Kidney (tissue), 14 donors: ENCODE measurements around the gene PACS2. TPM values are rescaled to one million over a fixed set of nuclear protein-coding genes. Genes with fewer than 3 reads are reported as not detected.

ENCODE experiments used
- DNase-seq, 5 donors: peaks; one replicate each; pipeline ENCODE4 v3.0.0-alpha.2; 2013 to 2020
- FAIRE-seq: peaks from 2 replicates; lab custom pipeline; 2012; peaks lifted over from hg19 to GRCh38; lab: Jason Lieb, UNC
- H3K27ac ChIP-seq, 2 donors: one replicate each; pipeline ENCODE4 v1.7.0; 2013; ENCODE audit warnings: low read depth in 2 of 2, low read length in 2 of 2, inconsistent platforms in 1 of 2
- H3K27me3 ChIP-seq: one replicate; pipeline ENCODE4 v1.7.1; 2013; ENCODE audit warnings: low read length, inconsistent platforms; ENCODE audit not compliant: control insufficient read depth, insufficient read depth
- H3K36me3 ChIP-seq, 3 donors: one replicate each; pipeline versions ENCODE4 v1.7.0 to v1.7.1; 2013; ENCODE audit warnings: low read length in 3 of 3, control low read depth in 1 of 3, inconsistent platforms in 1 of 3; ENCODE audit not compliant: insufficient read depth in 3 of 3, control insufficient read depth in 2 of 3
- H3K4me1 ChIP-seq, 3 donors: one replicate each; pipeline versions ENCODE4 v1.7.0 to v1.7.1; 2013; ENCODE audit warnings: low read length in 3 of 3, inconsistent platforms in 1 of 3, low read depth in 1 of 3; ENCODE audit not compliant: control insufficient read depth in 2 of 3, insufficient read depth in 2 of 3
- H3K4me3 ChIP-seq, 3 donors: one replicate each; pipeline versions ENCODE4 v1.7.0 to v1.8.1; 2013; ENCODE audit warnings: low read length in 3 of 3, control low read depth in 1 of 3, inconsistent platforms in 1 of 3
- H3K9ac ChIP-seq, 3 donors: one replicate each; pipeline versions ENCODE4 v1.7.0 to v1.7.1; 2013; ENCODE audit warnings: low read length in 3 of 3, control low read depth in 1 of 3, inconsistent platforms in 1 of 3
- H3K9me3 ChIP-seq, 3 donors: one replicate each; pipeline versions ENCODE4 v1.7.0 to v1.7.1; 2013; ENCODE audit warnings: low read length in 3 of 3, control low read depth in 1 of 3, inconsistent platforms in 1 of 3; ENCODE audit not compliant: control insufficient read depth in 2 of 3, insufficient read depth in 1 of 3
- CTCF ChIP-seq: IDR thresholded peaks from 3 replicates; pipeline ENCODE4 v1.5.1; 2012; ENCODE audit warnings: mild to moderate bottlenecking, moderate library complexity, borderline replicate concordance; ENCODE audit not compliant: insufficient read depth; ENCODE audit errors: extremely low read depth
- intact Hi-C: fragments of 100-400 bp; cut with DNase I; formaldehyde crosslinking; loops from one replicate; pipeline ENCODE4 v1.11.1; 2022
- polyA plus RNA-seq: library from polyadenylated mRNA; stranded (reverse); fragments of 350-450 nt; fragmentation: Illumina TruSeq; extraction: RNeasy Lipid Tissue Mini Kit (QIAGEN cat#74804); gene quantifications from one replicate; pipeline ENCODE4 v1.2.3, GENCODE V29; 2014; ENCODE audit warnings: low read depth, low replicate concordance; ENCODE audit not compliant: insufficient read depth
- total RNA-seq: library from RNA; stranded (reverse); fragmentation: NEBNext Ultra II Directional; extraction: Animal tissue kit (Norgen Biotek cat#: 25700); gene quantifications from one replicate; pipeline ENCODE4 v1.2.1, GENCODE V29; 2021
- donor health status: control.
- donor health status: control.
- donor health status: control.
- donor health status: control.
- donor health status: control.
- donor health status: DM: yes; HTN: yes; CAD: no.
- donor health status: Normal renal cell carcinoma (clear cell type).

The PACS2 gene
- total and polyA plus RNA-seq, 2 donors from 2014 or later = 35.7 to 83.9 TPM

- peak in 1 of 5 donors; percentile 64 for DNase-seq
- intact Hi-C loops = no loop called here
Measured at GRCh38 chr14:105442834-105443233, 128.3 kb downstream of the PACS2 start.

GRCh38 chr14:105444859-105445258 lies 130.3 kb downstream of the PACS2 start:
- Histone ChIP-seq H3K27ac (no peak overlapping the region), H3K9ac (no peak overlapping the region), H3K4me1 (no peaks in the 10 kb centered on the region), H3K36me3 (peaks cover 0 to 2% (median 0%) of the 10 kb centered on the region in 3 donors), H3K9me3 (no peaks in the 10 kb centered on the region), H3K27me3 (no peaks in the 10 kb centered on the region), H3K4me3 (no peak overlapping the region)
- no peak for TF ChIP-seq CTCF
- DNase-seq (peak in 1 of 5 donors; percentile 70), FAIRE-seq (no peak)
- intact Hi-C loops = no loop called here

More at GRCh38 chr14:105442834-105443233, 128.3 kb downstream of the PACS2 start:
- no peak overlapping the region for H3K9ac ChIP-seq
- H3K4me3 ChIP-seq = no peak overlapping the region
- H3K27me3 ChIP-seq = no peaks in the 10 kb centered on the region
- H3K27ac ChIP-seq = no peak overlapping the region
- FAIRE-seq = no peak
- no peaks in the 10 kb centered on the region for H3K4me1 ChIP-seq
- H3K36me3 ChIP-seq = peaks cover 0 to 2% (median 2%) of the 10 kb centered on the region in 3 donors
- TF ChIP-seq CTCF = no peak
- no peaks in the 10 kb centered on the region for H3K9me3 ChIP-seq

GRCh38 chr14:105445290-105445689 lies 130.7 kb downstream of the PACS2 start:
- peak in 1 of 5 donors; percentile 77 for DNase-seq
- no peak for TF ChIP-seq CTCF
- no peaks in the 10 kb centered on the region for H3K9me3 ChIP-seq
- no peaks in the 10 kb centered on the region for H3K27me3 ChIP-seq
- no peak for FAIRE-seq
- no peak overlapping the region for H3K4me3 ChIP-seq
- peaks cover 0 to 2% (median 0%) of the 10 kb centered on the region in 3 donors for H3K36me3 ChIP-seq
- H3K9ac ChIP-seq = no peak overlapping the region
- H3K27ac ChIP-seq = no peak overlapping the region
- H3K4me1 ChIP-seq = no peaks in the 10 kb centered on the region
- intact Hi-C loops = no loop called here
